Fibroblast of peridontal ligament (primary cell): ENCODE measurements around the gene MTIF3.
A peak's percentile ranks its signal among the peaks of the same experiment; 100 is the strongest.
"Not testable (repeated sequence)": the region's sequence is repeated elsewhere in the genome, so short reads cannot be mapped to it uniquely, and the experiment has no call there.

Source experiments
- DNase-seq: peaks from one replicate; pipeline ENCODE4 v3.0.0-alpha.2; 2010; ENCODE audit errors: extremely low read depth

MTIF3 gene

GRCh38 chr13:27415116-27415515, 35.2 kb downstream of the MTIF3 start:
- DNase-seq = no peak

GRCh38 chr13:27411341-27411740, 39.0 kb downstream of the MTIF3 start:
- no peak for DNase-seq

DNA sequence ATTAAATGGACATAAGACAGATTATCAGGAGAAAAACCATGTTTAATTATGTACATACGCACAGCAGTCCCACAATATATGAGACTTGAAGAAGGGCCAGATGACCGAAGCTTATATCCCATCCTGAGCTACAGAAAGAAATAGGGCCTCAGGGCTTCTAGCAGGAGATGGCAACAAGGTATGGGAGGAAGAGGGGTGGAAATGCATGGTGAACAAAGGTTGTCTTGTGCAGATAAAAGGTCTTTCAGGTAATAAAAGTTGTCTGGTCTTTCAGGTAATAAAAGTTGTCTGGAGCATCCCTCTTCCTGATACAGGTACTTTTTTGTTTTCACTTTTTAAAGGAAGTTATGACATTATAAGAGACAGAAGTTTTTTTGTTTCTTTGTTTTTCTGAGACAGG, 41.4 kb downstream of the MTIF3 start:
- no peak for DNase-seq

- DNase-seq = no peak
These were observed 42.3 kb downstream of the MTIF3 start for GRCh38 chr13:27408074-27408473.

DNA sequence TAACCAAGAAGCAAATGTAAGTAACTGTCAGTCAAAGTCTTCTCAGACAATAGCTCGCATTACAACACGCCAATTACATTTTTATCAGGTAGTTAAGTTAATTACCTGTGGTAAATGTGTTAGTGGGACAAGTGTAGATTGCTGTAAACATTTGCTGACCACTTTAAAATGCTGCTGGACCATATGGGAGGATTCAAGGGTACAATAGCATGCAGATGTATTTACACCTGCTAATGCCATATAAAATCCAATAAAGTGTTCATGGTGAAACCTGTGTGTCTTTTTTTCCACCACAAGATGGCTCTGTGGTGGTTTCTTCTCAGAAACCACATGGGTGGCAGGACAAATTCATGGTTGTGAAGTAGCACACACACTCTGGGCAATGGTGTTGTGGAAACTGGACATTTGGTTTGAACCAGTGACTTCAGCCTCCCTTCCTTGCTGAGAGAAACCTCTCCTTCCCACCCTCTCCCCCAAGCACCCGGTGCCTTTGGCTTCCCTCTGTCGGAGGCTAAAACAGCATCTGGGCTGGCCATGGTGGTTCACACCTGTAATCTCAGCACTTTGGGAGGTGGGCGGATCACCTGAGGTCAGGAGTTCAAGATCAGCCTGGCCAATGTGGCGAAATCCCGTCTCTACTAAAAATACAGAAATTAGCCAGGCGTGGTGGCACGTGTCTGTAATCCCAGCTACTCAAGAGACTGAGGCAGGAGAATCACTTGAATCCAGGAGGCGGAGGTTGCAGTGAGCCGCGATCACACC, 44.0 kb downstream of the MTIF3 start:
- DNase-seq = peak; percentile 50

- no peak for DNase-seq
These were observed 44.7 kb downstream of the MTIF3 start for GRCh38 chr13:27405546-27406134.

DNA sequence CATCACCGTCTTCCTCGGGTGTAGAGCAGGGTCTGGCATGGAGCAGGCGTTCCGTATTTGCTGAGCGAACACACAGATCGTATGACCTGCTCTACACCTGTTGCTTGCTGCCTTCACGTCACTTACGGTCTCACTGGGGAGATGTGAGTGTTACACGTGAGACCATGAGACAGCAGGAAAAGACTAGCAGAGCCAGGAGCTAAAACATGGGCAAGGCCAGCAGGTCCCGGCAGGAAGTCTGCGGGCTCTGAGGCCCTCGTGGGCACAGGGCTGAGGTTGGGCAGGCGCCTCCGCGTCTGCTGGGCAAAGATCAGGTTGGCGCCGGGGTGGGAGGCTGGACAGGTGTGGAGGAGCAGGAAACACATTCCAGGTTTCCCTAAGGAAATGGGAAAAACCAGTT, 45.7 kb downstream of the MTIF3 start:
- DNase-seq = no peak

- DNase-seq = no peak
These were observed 46.5 kb downstream of the MTIF3 start for GRCh38 chr13:27403727-27404385.

GRCh38 chr13:27403203-27403678, 47.1 kb downstream of the MTIF3 start:
- peak; percentile 81 for DNase-seq

GRCh38 chr13:27401210-27401609, 49.2 kb downstream of the MTIF3 start:
- no peak for DNase-seq

- DNase-seq = not testable (repeated sequence)
These were observed 50.0 kb downstream of the MTIF3 start for GRCh38 chr13:27400405-27400804.

GRCh38 chr13:27398360-27398759, 52.0 kb downstream of the MTIF3 start:
- DNase-seq = no peak

DNA sequence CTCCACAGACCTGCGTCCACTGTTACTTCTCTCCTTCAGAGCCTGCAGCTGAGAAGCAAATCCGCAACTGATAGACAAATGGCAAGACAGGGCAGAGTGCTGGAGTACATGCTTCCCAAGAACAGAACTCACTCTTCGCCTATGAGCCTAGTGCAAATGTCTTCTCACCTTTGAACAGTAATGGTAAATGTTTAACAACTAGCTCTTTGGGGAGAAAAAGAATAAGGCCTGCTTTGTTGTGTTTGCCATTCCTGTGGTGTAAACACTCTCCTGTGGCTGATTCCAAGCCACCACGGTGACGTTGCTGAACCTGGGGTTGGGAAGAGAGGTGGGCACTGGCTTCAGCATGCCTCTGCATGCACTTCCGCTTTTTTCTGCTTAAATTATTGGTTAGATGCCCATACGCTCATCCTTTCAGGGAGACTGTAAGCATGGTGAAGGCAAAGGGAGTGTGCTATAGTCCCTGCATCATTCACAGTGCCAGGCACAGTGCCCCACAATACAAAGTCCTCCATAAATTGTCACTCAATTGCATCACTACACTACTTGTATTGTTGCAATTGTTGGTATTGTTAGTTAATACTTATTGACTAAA, 54.0 kb downstream of the MTIF3 start:
- DNase-seq = no peak

GRCh38 chr13:27395007-27395510, 55.3 kb downstream of the MTIF3 start:
- no peak for DNase-seq

DNA sequence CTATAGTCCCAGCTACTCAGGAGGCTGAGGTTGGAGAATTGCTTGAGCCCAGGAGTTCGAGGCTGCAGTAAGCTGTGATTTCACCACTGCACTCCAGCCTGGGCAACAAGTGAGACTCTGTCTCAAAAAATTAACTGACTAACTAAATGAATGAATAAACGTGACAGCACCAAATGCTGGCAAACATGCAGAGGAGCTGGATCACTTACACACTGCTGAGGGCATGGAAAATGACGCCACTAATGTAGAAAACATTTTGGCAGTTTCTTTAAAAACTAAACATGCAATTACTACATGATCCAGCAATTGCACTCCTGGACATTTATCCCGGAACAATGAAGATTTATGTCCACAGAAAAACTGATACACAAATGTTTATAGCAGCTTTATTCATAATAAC, 57.3 kb downstream of the MTIF3 start:
- peak; percentile 25 for DNase-seq

DNA sequence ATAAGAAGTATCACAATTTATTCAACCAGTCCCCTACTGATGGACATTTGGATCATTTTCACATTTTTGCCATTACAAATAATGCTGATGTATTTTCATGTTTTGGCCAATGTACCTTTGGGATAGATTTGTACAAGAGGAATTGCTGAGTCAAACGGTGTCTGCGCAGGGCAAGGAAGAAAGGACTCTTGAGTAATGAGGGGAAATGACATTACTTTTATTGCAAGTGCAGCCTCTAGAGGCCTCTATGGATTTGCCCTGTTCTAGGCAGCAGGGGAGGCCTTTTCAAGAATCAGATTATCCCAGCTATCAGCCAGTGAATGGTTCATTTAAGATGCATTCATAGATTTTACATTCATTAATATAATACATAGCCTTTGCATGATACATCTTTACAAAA, 58.9 kb downstream of the MTIF3 start:
- DNase-seq = no peak

GRCh38 chr13:27389891-27390290, 60.5 kb downstream of the MTIF3 start:
- DNase-seq = no peak

GRCh38 chr13:27388241-27388640, 62.1 kb downstream of the MTIF3 start:
- DNase-seq = no peak
